Tibial nerve (tissue), 4 donors: ENCODE measurements around the gene ORM1.

Source experiments
- CTCF ChIP-seq, 5 experiments: fragments of 200-600 bp in 3 of 5; fragments of 450-650 bp in 2 of 5; sonication (generic) in 3 of 5; IDR thresholded peaks; one replicate each; pipeline ENCODE4 v1.5.1; 2016 to 2019; ENCODE audit warnings: antibody characterized with exemption in 5 of 5, mild to moderate bottlenecking in 3 of 5, moderate library complexity in 2 of 5
- EP300 ChIP-seq, 2 donors: sonication (generic); formaldehyde crosslinking; IDR thresholded peaks; one replicate each; pipeline ENCODE4 v1.6.1; 2017; ENCODE audit warnings: antibody characterized with exemption in 2 of 2, mild to moderate bottlenecking in 1 of 2
- POLR2A ChIP-seq, 2 donors: fragments of 450-650 bp; IDR thresholded peaks; one replicate each; pipeline ENCODE4 v1.6.1; 2017; ENCODE audit warnings: antibody characterized with exemption in 2 of 2, mild to moderate bottlenecking in 2 of 2, moderate library complexity in 2 of 2

GRCh38 chr9:114341991-114342390, 19.1 kb downstream of the ORM1 start:
- no peak for TF ChIP-seq EP300 (IDR thresholded peaks at IDR 0.05)
- TF ChIP-seq CTCF (IDR thresholded peaks at IDR 0.05) = no peak
- no peak for TF ChIP-seq POLR2A (IDR thresholded peaks at IDR 0.05)
